ENCODE measurements around the gene PEAK1.
"Not testable (repeated sequence)": the region's sequence is repeated elsewhere in the genome, so short reads cannot be mapped to it uniquely, and the experiment has no call there.

The PEAK1 gene

GRCh38 chr15:77292969-77293558, 126.8 kb downstream of the PEAK1 start:
- no peak for DNase-seq

GRCh38 chr15:77291107-77291506, 128.8 kb downstream of the PEAK1 start:
- no peak for DNase-seq

- no peak for DNase-seq
Observed at GRCh38 chr15:77287385-77287784, 132.5 kb downstream of the PEAK1 start.

GRCh38 chr15:77285057-77285997, 134.6 kb downstream of the PEAK1 start:
- DNase-seq: no peak

GRCh38 chr15:77282333-77282732, 137.6 kb downstream of the PEAK1 start:
- no peak for DNase-seq

GRCh38 chr15:77276943-77277342, 143.0 kb downstream of the PEAK1 start:
- no peak for DNase-seq

- no peak for DNase-seq
Observed at GRCh38 chr15:77276096-77276495, 143.8 kb downstream of the PEAK1 start.

GRCh38 chr15:77273136-77273535, 146.8 kb downstream of the PEAK1 start:
- DNase-seq: not testable (repeated sequence)

- no peak for DNase-seq
Observed at GRCh38 chr15:77266708-77267386, 153.1 kb downstream of the PEAK1 start.

- DNase-seq: no peak
Observed at GRCh38 chr15:77255385-77255784, 164.5 kb downstream of the PEAK1 start.

GRCh38 chr15:77251662-77252061, 168.2 kb downstream of the PEAK1 start:
- peak; percentile 35 for DNase-seq

- DNase-seq: no peak
Observed at GRCh38 chr15:77247116-77247515, 172.8 kb downstream of the PEAK1 start.

- no peak for DNase-seq
Observed at GRCh38 chr15:77243716-77244401, 176.0 kb downstream of the PEAK1 start.

GRCh38 chr15:77243135-77243534, 176.8 kb downstream of the PEAK1 start:
- DNase-seq: no peak

- DNase-seq: no peak
Observed at GRCh38 chr15:77239882-77240608, 179.9 kb downstream of the PEAK1 start.

- no peak for DNase-seq
Observed at GRCh38 chr15:77235566-77235965, 184.3 kb downstream of the PEAK1 start.

GRCh38 chr15:77228828-77229227, 191.1 kb downstream of the PEAK1 start:
- no peak for DNase-seq

GRCh38 chr15:77226652-77227051, 193.3 kb downstream of the PEAK1 start:
- no peak for DNase-seq

- DNase-seq: no peak
Observed at GRCh38 chr15:77225646-77226045, 194.3 kb downstream of the PEAK1 start.

- no peak for DNase-seq
Observed at GRCh38 chr15:77225088-77225487, 194.8 kb downstream of the PEAK1 start.

- no peak for DNase-seq
Observed at GRCh38 chr15:77224352-77224751, 195.6 kb downstream of the PEAK1 start.

GRCh38 chr15:77221708-77222107, 198.2 kb downstream of the PEAK1 start:
- DNase-seq: no peak

Measured in activated CD4-positive, alpha-beta T cell treated with anti-CD3 and anti-CD28 coated beads for 48 hours (primary cell).